Neural progenitor cell (in vitro differentiated cells): ENCODE measurements around the gene SPATA13. TPM values are rescaled to one million over a fixed set of nuclear protein-coding genes. Genes with fewer than 3 reads are reported as not detected.

Experiments
- DNase-seq: peaks from one replicate; pipeline ENCODE4 v3.0.0-alpha.2; 2016; ENCODE audit warnings: low spot score
- H2AFZ ChIP-seq: fragments of 200-600 bp; sonication (generic); replicated peaks from 2 replicates; pipeline ENCODE4 v1.6.1; 2016; ENCODE audit warnings: antibody characterized with exemption
- H3F3A ChIP-seq: fragments of 200-600 bp; sonication (generic); 2 replicates; pipeline ENCODE4 v1.6.1; 2016; ENCODE audit warnings: antibody characterized with exemption, low read depth
- H3K27ac ChIP-seq: fragments of 200-600 bp; sonication (generic); 2 replicates; pipeline ENCODE4 v1.5.1; 2016; ENCODE audit warnings: mild to moderate bottlenecking
- H3K27me3 ChIP-seq: fragments of 200-600 bp; sonication (generic); 2 replicates; pipeline ENCODE4 v1.6.1; 2016; ENCODE audit warnings: mild to moderate bottlenecking, moderate library complexity
- H3K36me3 ChIP-seq: fragments of 200-600 bp; sonication (generic); 2 replicates; pipeline ENCODE4 v1.5.1; 2016
- H3K4me1 ChIP-seq: fragments of 200-600 bp; sonication (generic); 2 replicates; pipeline ENCODE4 v1.6.1; 2016; ENCODE audit warnings: mixed run types
- H3K4me2 ChIP-seq: fragments of 200-600 bp; sonication (generic); 2 replicates; pipeline ENCODE4 v1.6.1; 2016
- H3K4me3 ChIP-seq: fragments of 200-600 bp; sonication (generic); 2 replicates; pipeline ENCODE4 v1.5.1; 2016
- H3K79me2 ChIP-seq: fragments of 200-600 bp; sonication (generic); 2 replicates; pipeline ENCODE4 v1.6.1; 2016; ENCODE audit warnings: low read depth
- H3K9ac ChIP-seq: fragments of 200-600 bp; sonication (generic); 2 replicates; pipeline ENCODE4 v1.6.1; 2016
- H3K9me3 ChIP-seq: fragments of 200-600 bp; sonication (generic); 2 replicates; pipeline ENCODE4 v1.5.1; 2016; ENCODE audit warnings: low read depth
- H4K20me1 ChIP-seq: fragments of 200-600 bp; sonication (generic); 2 replicates; pipeline ENCODE4 v1.6.1; 2016; ENCODE audit warnings: low read depth
- H3K27ac Mint-ChIP-seq: 3 replicates; pipeline ENCODE4 v1.8.0; 2021; ENCODE audit warnings: mixed read lengths
- H3K27me3 Mint-ChIP-seq: 2 replicates; pipeline ENCODE4 v1.8.0; 2022; ENCODE audit warnings: low read depth, mild to moderate bottlenecking, inconsistent platforms, moderate library complexity, mixed read lengths; ENCODE audit not compliant: insufficient read depth
- H3K36me3 Mint-ChIP-seq: 3 replicates; pipeline ENCODE4 v1.8.0; 2021; ENCODE audit warnings: mixed read lengths
- H3K4me1 Mint-ChIP-seq: 3 replicates; pipeline ENCODE4 v1.8.0; 2021; ENCODE audit warnings: mixed read lengths
- H3K4me3 Mint-ChIP-seq: 3 replicates; pipeline ENCODE4 v1.8.0; 2021; ENCODE audit warnings: mild to moderate bottlenecking, moderate library complexity, mixed read lengths
- H3K9me3 Mint-ChIP-seq: 3 replicates; pipeline ENCODE4 v1.8.0; 2020; ENCODE audit warnings: mixed read lengths
- CTCF ChIP-seq: fragments of 200-600 bp; sonication (generic); IDR thresholded peaks from 2 replicates; pipeline ENCODE4 v1.5.1; 2017; ENCODE audit warnings: antibody characterized with exemption, mild to moderate bottlenecking
- EZH2 ChIP-seq: fragments of 200-600 bp; sonication (generic); IDR thresholded peaks from 2 replicates; pipeline ENCODE4 v1.6.1; 2017; ENCODE audit warnings: antibody characterized with exemption, mild to moderate bottlenecking, moderate library complexity
- EZH2phosphoT487 ChIP-seq: fragments of 200-600 bp; sonication (generic); IDR thresholded peaks from 2 replicates; pipeline ENCODE4 v1.6.1; 2017; ENCODE audit warnings: antibody characterized with exemption
- total RNA-seq: library from RNA; depleted of rRNA; stranded (reverse); fragments of >200 nt; gene quantifications from 2 replicates; pipeline ENCODE4 v1.2.3, GENCODE V29; 2015; ENCODE audit warnings: low replicate concordance

SPATA13 gene
- total RNA-seq, 1 donor from 2014 or later, result 15.9 TPM

- peak overlapping the region; percentile 61 for H3K4me3 Mint-ChIP-seq
- H3K9ac ChIP-seq, result no peak overlapping the region
- peak; percentile 67 for DNase-seq
- peaks cover 6% of the 10 kb centered on the region for H3K27me3 Mint-ChIP-seq
- no peak overlapping the region for H3K4me3 ChIP-seq
- peaks cover 9% of the 10 kb centered on the region for H4K20me1 ChIP-seq
- H3K36me3 ChIP-seq, result no peaks in the 10 kb centered on the region
- no peaks in the 10 kb centered on the region for H3K27me3 ChIP-seq
- no peak overlapping the region for H3K27ac ChIP-seq
- no peaks in the 10 kb centered on the region for H3F3A ChIP-seq
- H2AFZ ChIP-seq, result no peak overlapping the region
- H3K9me3 Mint-ChIP-seq, result peaks cover 2% of the 10 kb centered on the region
- H3K4me2 ChIP-seq, result peak overlapping the region; percentile 34
- peak overlapping the region; percentile 50 for H3K27ac Mint-ChIP-seq
- peaks cover 21% of the 10 kb centered on the region for H3K79me2 ChIP-seq
- no peaks in the 10 kb centered on the region for H3K9me3 ChIP-seq
- TF ChIP-seq EZH2phosphoT487, result no peak
- TF ChIP-seq EZH2, result no peak
- TF ChIP-seq CTCF, result no peak
- H3K36me3 Mint-ChIP-seq, result peaks cover 51% of the 10 kb centered on the region
- peaks cover 62% of the 10 kb centered on the region for H3K4me1 Mint-ChIP-seq
- H3K4me1 ChIP-seq, result peaks cover 15% of the 10 kb centered on the region
These were observed 7.9 kb downstream of the SPATA13 start for GRCh38 chr13:24168392-24168750.

GRCh38 chr13:24168979-24169378 lies 8.5 kb downstream of the SPATA13 start:
- H3K4me1 ChIP-seq, result peaks cover 15% of the 10 kb centered on the region
- no peak overlapping the region for H2AFZ ChIP-seq
- H3K9ac ChIP-seq, result no peak overlapping the region
- Mint-ChIP-seq H3K27me3 (peaks cover 6% of the 10 kb centered on the region), H3K4me3 (no peak overlapping the region), H3K36me3 (peaks cover 49% of the 10 kb centered on the region), H3K27ac (peak overlapping the region; percentile 52), H3K4me1 (peaks cover 56% of the 10 kb centered on the region), H3K9me3 (peaks cover 2% of the 10 kb centered on the region)
- no peaks in the 10 kb centered on the region for H3K27me3 ChIP-seq
- no peak overlapping the region for H3K4me3 ChIP-seq
- H3K4me2 ChIP-seq, result no peak overlapping the region
- no peaks in the 10 kb centered on the region for H3K36me3 ChIP-seq
- no peak for DNase-seq
- no peaks in the 10 kb centered on the region for H3F3A ChIP-seq
- no peaks in the 10 kb centered on the region for H3K9me3 ChIP-seq
- peaks cover 6% of the 10 kb centered on the region for H4K20me1 ChIP-seq
- TF ChIP-seq EZH2phosphoT487 (no peak), EZH2 (no peak), CTCF (no peak)
- H3K79me2 ChIP-seq, result peaks cover 15% of the 10 kb centered on the region
- H3K27ac ChIP-seq, result no peak overlapping the region

- Mint-ChIP-seq H3K4me1 (peaks cover 48% of the 10 kb centered on the region), H3K27me3 (peaks cover under 1% of the 10 kb centered on the region), H3K27ac (no peak overlapping the region), H3K4me3 (no peak overlapping the region), H3K9me3 (peaks cover 2% of the 10 kb centered on the region), H3K36me3 (peaks cover 30% of the 10 kb centered on the region)
- DNase-seq, result no peak
- H3K4me2 ChIP-seq, result no peak overlapping the region
- H3K27ac ChIP-seq, result no peak overlapping the region
- H3K4me3 ChIP-seq, result no peak overlapping the region
- peaks cover 3% of the 10 kb centered on the region for H4K20me1 ChIP-seq
- peaks cover 29% of the 10 kb centered on the region for H3K79me2 ChIP-seq
- H3K9me3 ChIP-seq, result no peaks in the 10 kb centered on the region
- H3K27me3 ChIP-seq, result no peaks in the 10 kb centered on the region
- H3K36me3 ChIP-seq, result no peaks in the 10 kb centered on the region
- no peaks in the 10 kb centered on the region for H3F3A ChIP-seq
- no peak overlapping the region for H3K9ac ChIP-seq
- peaks cover 20% of the 10 kb centered on the region for H3K4me1 ChIP-seq
- TF ChIP-seq CTCF (no peak), EZH2phosphoT487 (no peak), EZH2 (no peak)
- H2AFZ ChIP-seq, result no peak overlapping the region
These were observed 11.6 kb downstream of the SPATA13 start for GRCh38 chr13:24172071-24172470.
